HAP-1 (cell line): ENCODE measurements around the gene AFAP1L1.

ENCODE experiments used
- DNase-seq, 2 experiments: peaks; one replicate each; pipeline ENCODE4 v3.0.0-alpha.2; 2016 to 2020; ENCODE audit warnings: low spot score in 2 of 2
- H3K27me3 ChIP-seq: fragments of 250-450 bp; sonication (Bioruptor Pico); 2 replicates; pipeline ENCODE4 v1.5.1; 2020; ENCODE audit warnings: low read depth, mild to moderate bottlenecking, moderate library complexity
- H3K36me3 ChIP-seq: fragments of 250-450 bp; sonication (Bioruptor Pico); replicated peaks from 2 replicates; pipeline ENCODE4 v1.5.1; 2020; ENCODE audit warnings: mild to moderate bottlenecking
- H3K4me1 ChIP-seq: fragments of 250-450 bp; sonication (Bioruptor Pico); 2 replicates; pipeline ENCODE4 v1.5.1; 2020; ENCODE audit warnings: mild to moderate bottlenecking
- H3K4me3 ChIP-seq: fragments of 250-450 bp; sonication (Bioruptor Pico); 2 replicates; pipeline ENCODE4 v1.5.1; 2020; ENCODE audit warnings: mild to moderate bottlenecking, moderate library complexity
- H3K9me3 ChIP-seq: fragments of 250-450 bp; sonication (Bioruptor Pico); 2 replicates; pipeline ENCODE4 v1.5.1; 2020; ENCODE audit warnings: mild to moderate bottlenecking, moderate library complexity
- in situ Hi-C: fragments of 300-500 bp; cut with MboI; formaldehyde crosslinking; loops from 3 replicates; pipeline ENCODE4 v1.14.3; 2020; ENCODE audit warnings: low sequenced_read_pairs, inconsistent platforms, mixed read lengths

The AFAP1L1 gene

DNA sequence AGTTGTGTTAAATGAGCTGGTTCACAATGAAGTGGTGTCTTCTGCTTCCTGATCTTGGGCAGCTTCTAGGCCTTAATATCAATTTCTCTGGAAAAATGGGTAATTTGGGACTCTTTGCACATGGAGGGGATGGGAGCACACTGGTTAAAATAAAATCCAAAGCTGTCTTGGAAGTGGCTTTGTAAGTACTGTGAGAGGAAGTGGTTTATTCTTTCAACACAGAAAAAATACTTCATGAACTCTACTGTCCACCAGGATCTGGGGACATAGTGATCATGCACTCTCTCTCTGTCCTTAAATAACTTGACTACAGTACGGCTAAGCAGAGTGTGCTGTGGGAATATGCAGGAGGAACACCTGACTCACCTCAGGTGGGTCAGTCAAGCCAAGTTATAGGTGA, 88.6 kb downstream of the AFAP1L1 start:
- H3K9me3 ChIP-seq, result no peaks in the 10 kb centered on the region
- peaks cover 8% of the 10 kb centered on the region; the same call in 1 of the 2 replicates for H3K36me3 ChIP-seq
- in situ Hi-C loops, result no loop called here

DNA sequence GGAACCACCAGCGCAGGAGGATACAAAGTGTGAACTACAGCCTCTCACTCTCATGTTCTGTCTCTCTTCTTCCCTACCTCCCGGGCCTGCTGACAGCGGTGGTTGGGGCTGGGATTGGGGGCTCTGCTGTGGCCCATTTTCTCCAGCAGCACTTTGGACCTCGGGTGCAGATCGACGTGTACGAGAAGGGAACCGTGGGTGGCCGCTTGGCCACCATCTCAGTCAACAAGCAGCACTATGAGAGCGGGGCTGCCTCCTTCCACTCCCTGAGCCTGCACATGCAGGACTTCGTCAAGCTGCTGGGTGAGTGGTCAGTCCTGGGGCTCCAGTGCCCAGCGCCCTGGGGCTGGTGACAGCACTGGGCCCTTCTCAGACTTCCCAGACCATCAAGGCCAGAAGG, 90.9 kb downstream of the AFAP1L1 start:
- Histone ChIP-seq H3K9me3 (no peaks in the 10 kb centered on the region), H3K4me1 (no peaks in the 10 kb centered on the region), H3K27me3 (no peaks in the 10 kb centered on the region), H3K4me3 (no peak overlapping the region), H3K36me3 (no peaks in the 10 kb centered on the region)
- in situ Hi-C loops, result no loop called here
- DNase-seq, result no peak

More for the DNA sequence above, 88.6 kb downstream of the AFAP1L1 start:
- H3K4me1 ChIP-seq, result 0 out of 2 replicates have a peak, but pooled peaks cover 3% of the 10 kb centered on the region
- no peak overlapping the region for H3K4me3 ChIP-seq
- DNase-seq, result no peak
- H3K27me3 ChIP-seq, result no peaks in the 10 kb centered on the region

DNA sequence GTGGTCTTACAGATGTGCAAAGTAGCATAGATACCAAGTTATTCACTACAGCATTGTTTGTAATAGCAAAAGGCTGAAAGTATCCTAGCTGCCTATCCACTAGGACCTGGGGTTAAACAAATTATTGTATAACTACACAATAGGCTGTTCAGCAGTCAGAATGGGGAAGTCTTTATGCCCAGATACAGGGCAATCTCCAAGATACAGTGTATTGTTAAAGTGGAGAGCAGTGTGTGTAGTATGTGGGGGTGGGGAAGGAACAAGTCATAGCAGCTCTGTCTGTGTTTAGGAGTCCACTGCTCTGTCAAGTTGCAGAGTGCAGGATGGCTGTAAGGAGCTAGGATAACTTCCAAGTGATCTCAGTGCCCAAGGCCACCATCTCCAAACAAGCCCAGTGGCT, 91.7 kb downstream of the AFAP1L1 start:
- in situ Hi-C loops, result no loop called here
- no peaks in the 10 kb centered on the region for H3K9me3 ChIP-seq

DNA sequence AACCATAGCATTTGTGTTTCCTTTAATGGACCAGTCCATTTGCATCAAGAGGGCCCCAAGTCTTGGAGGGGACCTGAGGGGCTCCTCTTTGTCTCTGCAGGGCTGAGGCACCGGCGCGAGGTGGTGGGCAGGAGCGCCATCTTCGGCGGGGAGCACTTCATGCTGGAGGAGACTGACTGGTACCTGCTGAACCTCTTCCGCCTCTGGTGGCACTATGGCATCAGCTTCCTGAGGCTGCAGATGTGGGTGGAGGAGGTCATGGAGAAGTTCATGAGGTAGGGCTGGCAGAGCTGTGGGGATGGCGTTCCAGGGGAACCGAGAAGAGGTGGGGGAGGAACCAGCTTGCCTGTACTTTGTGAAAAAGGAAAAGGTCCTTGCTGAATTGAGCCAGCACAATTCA, 92.3 kb downstream of the AFAP1L1 start:
- Histone ChIP-seq H3K36me3 (no peaks in the 10 kb centered on the region), H3K9me3 (no peaks in the 10 kb centered on the region), H3K4me1 (no peaks in the 10 kb centered on the region), H3K4me3 (no peak overlapping the region), H3K27me3 (no peaks in the 10 kb centered on the region)
- in situ Hi-C loops, result no loop called here
- no peak for DNase-seq

More for the DNA sequence above, 91.7 kb downstream of the AFAP1L1 start:
- no peak overlapping the region for H3K4me3 ChIP-seq
- no peaks in the 10 kb centered on the region for H3K36me3 ChIP-seq
- DNase-seq, result no peak
- H3K4me1 ChIP-seq, result no peaks in the 10 kb centered on the region
- H3K27me3 ChIP-seq, result no peaks in the 10 kb centered on the region

DNA sequence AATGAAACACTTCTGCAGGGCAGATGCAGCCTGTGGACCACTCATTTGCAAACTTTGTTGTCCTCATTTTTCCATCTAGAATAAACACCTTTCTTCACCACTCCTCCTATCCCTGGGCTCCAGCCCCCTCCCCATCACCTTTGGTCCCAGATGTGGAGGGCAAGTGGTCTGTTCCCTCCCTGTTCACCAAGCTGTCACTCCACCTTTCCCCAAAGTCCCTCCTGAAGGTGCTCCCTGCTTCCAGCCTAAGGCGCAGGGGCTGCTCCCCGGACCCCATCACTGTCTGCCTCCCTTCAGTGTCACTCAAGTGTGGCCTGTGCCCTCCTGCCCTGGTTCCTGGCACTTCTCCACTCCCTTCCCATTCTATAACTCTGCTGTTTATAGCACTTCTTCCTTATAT, 93.1 kb downstream of the AFAP1L1 start:
- H3K36me3 ChIP-seq, result no peaks in the 10 kb centered on the region
- in situ Hi-C loops, result no loop called here
- DNase-seq, result no peak

DNA sequence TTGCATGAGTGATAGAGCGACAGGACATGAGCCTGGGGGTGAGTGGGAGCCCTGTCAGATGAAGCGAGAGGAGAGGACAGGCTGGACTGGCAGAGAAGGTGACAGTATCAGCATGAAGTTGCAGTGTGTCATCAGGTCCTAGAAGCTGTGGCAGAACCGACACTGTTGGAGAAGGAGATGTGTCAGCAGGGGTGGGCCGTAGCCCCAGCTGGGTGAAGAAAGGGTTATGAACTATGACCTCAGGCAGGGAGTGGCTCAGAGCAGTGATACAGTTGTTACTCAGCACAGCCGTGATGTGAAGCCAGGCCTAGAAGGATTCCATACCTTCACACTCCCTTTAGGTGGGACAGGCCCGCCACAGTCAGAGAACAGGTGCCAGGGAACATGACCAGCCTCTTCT, 93.8 kb downstream of the AFAP1L1 start:
- in situ Hi-C loops, result no loop called here

More for the DNA sequence above, 93.1 kb downstream of the AFAP1L1 start:
- Histone ChIP-seq H3K4me3 (no peak overlapping the region), H3K9me3 (no peaks in the 10 kb centered on the region), H3K27me3 (no peaks in the 10 kb centered on the region), H3K4me1 (no peaks in the 10 kb centered on the region)

DNA sequence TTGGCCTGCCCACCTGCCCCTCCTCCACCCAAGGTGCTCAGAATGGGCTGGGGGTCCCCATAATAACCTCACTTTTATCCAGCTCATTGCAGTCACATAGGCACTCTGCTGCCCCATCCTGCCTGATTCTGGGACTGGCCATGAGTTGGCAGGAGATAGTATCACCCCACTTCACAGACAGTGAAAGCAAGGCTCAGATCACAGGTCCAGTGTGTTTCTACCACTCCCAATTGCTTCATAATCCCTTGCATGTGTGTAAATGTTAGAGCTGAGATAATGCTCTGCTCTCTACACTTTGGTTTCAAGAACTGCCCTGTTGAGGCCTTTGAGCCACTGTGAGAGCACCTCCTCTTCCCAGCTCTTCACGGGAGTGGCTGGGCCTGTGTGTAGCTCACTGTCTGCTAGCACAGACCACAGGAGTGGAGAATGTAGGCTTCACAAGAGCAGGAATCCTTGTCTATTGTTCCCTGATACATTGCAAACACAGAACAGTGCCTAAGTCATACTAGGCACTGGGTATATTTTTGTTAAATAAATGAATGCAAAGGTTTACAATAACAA, 94.6 kb downstream of the AFAP1L1 start:
- H3K27me3 ChIP-seq, result no peaks in the 10 kb centered on the region
- H3K4me1 ChIP-seq, result no peaks in the 10 kb centered on the region
- no peaks in the 10 kb centered on the region for H3K36me3 ChIP-seq
- H3K9me3 ChIP-seq, result no peaks in the 10 kb centered on the region
- in situ Hi-C loops, result no loop called here
- H3K4me3 ChIP-seq, result no peak overlapping the region
- no peak for DNase-seq

More for the DNA sequence above, 93.8 kb downstream of the AFAP1L1 start:
- Histone ChIP-seq H3K4me1 (no peaks in the 10 kb centered on the region), H3K27me3 (no peaks in the 10 kb centered on the region), H3K4me3 (no peak overlapping the region), H3K36me3 (no peaks in the 10 kb centered on the region), H3K9me3 (no peaks in the 10 kb centered on the region)
- DNase-seq, result no peak

DNA sequence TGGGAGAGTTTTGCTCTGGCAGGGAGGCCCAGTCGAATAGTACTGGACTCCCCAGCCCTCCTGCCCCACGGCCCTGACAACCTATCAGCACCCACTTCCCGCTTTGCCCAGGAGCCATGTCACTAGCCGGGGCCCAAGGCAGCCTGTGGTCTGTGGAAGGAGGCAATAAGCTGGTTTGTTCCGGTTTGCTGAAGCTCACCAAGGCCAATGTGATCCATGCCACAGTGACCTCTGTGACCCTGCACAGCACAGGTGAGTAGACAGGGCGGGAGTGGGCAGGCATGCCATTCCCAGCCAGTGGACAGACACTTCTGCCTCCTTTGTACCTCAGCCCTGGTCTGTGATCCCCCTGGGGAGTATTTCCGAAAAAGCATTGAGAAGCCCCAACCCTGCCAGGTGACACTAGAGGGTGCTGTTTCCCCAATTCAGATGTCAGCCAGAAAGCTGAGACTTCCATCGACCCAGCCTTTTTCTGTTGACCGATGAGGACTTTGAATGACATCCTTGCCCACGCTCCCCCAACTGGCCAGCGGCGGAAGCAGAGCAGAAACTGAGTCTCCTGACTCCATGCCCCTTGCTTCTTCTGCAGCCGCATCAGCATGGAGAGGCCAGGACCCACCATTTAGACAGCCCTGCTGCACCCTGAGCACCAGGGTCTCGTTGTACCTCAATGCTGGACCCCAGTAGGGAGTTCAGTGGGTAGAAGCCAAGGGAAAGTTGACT, 95.8 kb downstream of the AFAP1L1 start:
- Histone ChIP-seq H3K9me3 (no peaks in the 10 kb centered on the region), H3K36me3 (no peaks in the 10 kb centered on the region), H3K4me3 (no peak overlapping the region), H3K4me1 (no peaks in the 10 kb centered on the region), H3K27me3 (no peaks in the 10 kb centered on the region)
- in situ Hi-C loops, result no loop called here
- peak; percentile 79 to 88 for DNase-seq

DNA sequence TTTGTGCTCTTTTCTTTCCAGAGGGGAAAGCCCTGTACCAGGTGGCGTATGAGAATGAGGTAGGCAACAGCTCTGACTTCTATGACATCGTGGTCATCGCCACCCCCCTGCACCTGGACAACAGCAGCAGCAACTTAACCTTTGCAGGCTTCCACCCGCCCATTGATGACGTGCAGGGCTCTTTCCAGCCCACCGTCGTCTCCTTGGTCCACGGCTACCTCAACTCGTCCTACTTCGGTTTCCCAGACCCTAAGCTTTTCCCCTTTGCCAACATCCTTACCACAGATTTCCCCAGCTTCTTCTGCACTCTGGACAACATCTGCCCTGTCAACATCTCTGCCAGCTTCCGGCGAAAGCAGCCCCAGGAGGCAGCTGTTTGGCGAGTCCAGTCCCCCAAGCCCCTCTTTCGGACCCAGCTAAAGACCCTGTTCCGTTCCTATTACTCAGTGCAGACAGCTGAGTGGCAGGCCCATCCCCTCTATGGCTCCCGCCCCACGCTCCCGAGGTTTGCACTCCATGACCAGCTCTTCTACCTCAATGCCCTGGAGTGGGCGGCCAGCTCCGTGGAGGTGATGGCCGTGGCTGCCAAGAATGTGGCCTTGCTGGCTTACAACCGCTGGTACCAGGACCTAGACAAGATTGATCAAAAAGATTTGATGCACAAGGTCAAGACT, 96.5 kb downstream of the AFAP1L1 start:
- no peaks in the 10 kb centered on the region for H3K27me3 ChIP-seq
- in situ Hi-C loops, result no loop called here
- H3K4me3 ChIP-seq, result no peak overlapping the region
- no peaks in the 10 kb centered on the region for H3K4me1 ChIP-seq
- no peaks in the 10 kb centered on the region for H3K36me3 ChIP-seq
- H3K9me3 ChIP-seq, result no peaks in the 10 kb centered on the region
- DNase-seq, result no peak

DNA sequence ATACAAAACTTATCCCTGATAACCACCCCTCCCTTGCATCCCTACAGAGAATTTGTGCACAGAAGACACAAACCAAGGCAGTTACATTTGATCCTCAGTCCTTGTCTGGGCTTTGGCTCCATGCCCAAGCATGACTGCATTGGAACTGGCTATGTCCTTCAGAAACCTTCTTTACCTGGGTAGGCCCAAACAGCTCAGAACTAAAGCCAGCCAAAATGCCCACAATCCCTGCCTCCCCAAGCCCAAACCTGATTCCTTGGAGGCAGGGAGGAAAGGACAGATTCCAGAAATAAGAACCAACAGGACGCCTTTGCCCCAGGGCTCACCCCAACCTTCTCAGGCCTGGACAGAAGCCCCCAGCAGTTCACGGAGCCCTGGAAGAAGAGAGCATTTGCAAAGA, 99.2 kb downstream of the AFAP1L1 start:
- in situ Hi-C loops, result loop anchor here (10.0 kb wide), 1 partner anchor 194 kb away; no protein-coding TSS in a partner anchor
- Histone ChIP-seq H3K27me3 (no peaks in the 10 kb centered on the region), H3K4me1 (no peaks in the 10 kb centered on the region)

DNA sequence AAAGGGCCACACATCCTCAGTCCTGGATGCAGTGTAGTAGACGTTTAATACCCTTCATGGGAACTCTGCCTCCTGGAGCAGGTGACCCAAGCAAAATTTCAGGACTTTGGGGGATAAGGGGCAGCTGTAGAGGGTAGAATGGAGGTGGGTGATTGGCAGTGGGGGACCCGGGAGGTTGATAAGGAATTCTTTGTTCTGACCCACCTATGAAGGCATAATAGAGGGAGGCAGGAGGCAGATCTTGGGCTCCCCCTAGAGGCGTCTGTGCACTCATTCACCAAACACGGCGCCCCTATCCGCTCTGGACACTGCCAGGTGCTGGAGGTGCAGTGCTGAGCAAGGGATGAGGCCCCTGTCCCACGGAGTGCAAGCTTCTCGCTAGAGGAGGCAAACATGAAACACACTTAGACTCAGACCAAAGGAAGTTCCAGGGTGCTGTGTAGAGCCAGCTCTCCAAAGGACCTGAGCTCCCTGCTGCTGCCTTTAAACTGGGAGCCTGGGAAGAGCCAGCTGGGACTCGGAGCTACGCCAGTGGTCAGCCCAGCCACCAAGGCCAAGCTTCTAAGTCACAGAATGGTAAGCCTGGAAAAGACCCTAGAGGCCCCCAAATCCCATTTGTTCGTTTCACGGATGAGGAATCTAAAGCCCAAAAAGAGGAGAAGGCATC, 99.8 kb downstream of the AFAP1L1 start:
- Histone ChIP-seq H3K36me3 (no peaks in the 10 kb centered on the region), H3K9me3 (no peaks in the 10 kb centered on the region), H3K4me3 (no peak overlapping the region), H3K27me3 (no peaks in the 10 kb centered on the region), H3K4me1 (no peaks in the 10 kb centered on the region)
- peak; percentile 47 to 81 for DNase-seq
- in situ Hi-C loops, result loop anchor here (10.0 kb wide), 1 partner anchor 193 kb away; no protein-coding TSS in a partner anchor

More for the DNA sequence above, 99.2 kb downstream of the AFAP1L1 start:
- Histone ChIP-seq H3K4me3 (no peak overlapping the region), H3K36me3 (no peaks in the 10 kb centered on the region), H3K9me3 (no peaks in the 10 kb centered on the region)
- no peak for DNase-seq

DNA sequence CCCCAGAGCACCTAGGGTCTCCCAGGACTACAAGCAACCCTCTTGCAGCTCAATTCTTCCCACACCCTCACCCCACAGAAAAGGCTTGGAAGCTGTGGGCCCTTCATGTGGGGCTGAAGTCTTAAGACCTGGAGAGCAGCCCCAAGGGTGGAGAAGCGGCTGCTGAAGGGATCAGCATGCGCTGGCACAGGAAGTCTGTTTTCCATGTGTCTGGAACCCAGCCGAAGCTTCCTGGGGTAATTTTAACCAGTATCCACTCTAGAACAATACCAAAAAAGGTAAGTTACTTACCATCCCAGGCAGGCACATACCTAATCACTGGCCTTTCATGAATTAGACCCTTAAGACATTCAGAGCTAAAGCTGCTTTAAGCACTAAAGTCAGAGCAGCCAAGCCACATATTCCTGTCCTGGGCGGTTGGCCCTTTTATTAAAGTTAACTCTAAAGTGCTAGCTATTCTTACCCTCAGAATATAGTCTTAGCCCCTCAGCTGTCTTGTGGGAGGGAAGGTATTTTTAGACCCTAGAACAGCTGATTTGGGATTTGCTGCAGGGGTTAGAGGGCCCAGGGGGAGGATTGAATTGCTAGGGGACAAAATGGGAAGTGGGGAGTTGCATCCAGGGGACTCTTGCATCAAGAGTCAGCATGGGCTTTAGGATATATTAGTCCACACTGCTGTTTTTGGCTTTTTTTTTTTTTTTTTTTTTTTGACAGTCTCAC, 100.6 kb downstream of the AFAP1L1 start:
- DNase-seq, result no peak
- no peak overlapping the region for H3K4me3 ChIP-seq
- no peaks in the 10 kb centered on the region for H3K36me3 ChIP-seq
- H3K9me3 ChIP-seq, result no peaks in the 10 kb centered on the region
- H3K27me3 ChIP-seq, result no peaks in the 10 kb centered on the region
- H3K4me1 ChIP-seq, result no peaks in the 10 kb centered on the region
- in situ Hi-C loops, result loop anchor here (10.0 kb wide), 1 partner anchor 193 kb away; no protein-coding TSS in a partner anchor

DNA sequence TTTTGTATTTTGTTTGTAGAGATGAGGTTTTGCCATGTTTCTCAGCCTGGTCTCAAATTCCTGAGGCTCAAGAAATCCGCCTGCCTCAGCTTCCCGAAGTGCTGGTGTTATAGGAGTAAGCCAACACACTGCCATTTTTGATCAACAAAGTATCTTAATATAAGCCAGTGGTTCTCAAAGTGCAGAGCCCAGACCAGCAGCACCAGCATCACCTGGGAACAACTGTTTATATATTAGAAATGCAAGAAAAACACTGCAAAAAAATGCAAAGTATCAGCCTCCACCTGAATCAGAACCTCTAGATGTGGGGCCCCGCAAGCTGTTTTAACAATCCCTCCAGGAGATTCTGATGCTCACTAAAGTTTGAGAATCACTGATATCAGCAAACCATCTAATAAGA, 101.3 kb downstream of the AFAP1L1 start:
- H3K27me3 ChIP-seq, result no peaks in the 10 kb centered on the region
- in situ Hi-C loops, result loop anchor here (10.0 kb wide), 1 partner anchor 192 kb away; no protein-coding TSS in a partner anchor
- H3K4me1 ChIP-seq, result no peaks in the 10 kb centered on the region
- no peaks in the 10 kb centered on the region for H3K36me3 ChIP-seq
- no peaks in the 10 kb centered on the region for H3K9me3 ChIP-seq
- no peak for DNase-seq
- H3K4me3 ChIP-seq, result no peak overlapping the region
